HG03139 (cell line): Measurements from ENCODE around the gene PCDHGA8.
"Not testable (repeated sequence)": the region's sequence is repeated elsewhere in the genome, so short reads cannot be mapped to it uniquely, and the experiment has no call there.

Experiments
- ATAC-seq: cut with Tn5 transposase; IDR thresholded peaks from one replicate; pipeline ENCODE4 v1.9.1; 2021; ENCODE audit not compliant: unreplicated experiment

Gene PCDHGA8

DNA sequence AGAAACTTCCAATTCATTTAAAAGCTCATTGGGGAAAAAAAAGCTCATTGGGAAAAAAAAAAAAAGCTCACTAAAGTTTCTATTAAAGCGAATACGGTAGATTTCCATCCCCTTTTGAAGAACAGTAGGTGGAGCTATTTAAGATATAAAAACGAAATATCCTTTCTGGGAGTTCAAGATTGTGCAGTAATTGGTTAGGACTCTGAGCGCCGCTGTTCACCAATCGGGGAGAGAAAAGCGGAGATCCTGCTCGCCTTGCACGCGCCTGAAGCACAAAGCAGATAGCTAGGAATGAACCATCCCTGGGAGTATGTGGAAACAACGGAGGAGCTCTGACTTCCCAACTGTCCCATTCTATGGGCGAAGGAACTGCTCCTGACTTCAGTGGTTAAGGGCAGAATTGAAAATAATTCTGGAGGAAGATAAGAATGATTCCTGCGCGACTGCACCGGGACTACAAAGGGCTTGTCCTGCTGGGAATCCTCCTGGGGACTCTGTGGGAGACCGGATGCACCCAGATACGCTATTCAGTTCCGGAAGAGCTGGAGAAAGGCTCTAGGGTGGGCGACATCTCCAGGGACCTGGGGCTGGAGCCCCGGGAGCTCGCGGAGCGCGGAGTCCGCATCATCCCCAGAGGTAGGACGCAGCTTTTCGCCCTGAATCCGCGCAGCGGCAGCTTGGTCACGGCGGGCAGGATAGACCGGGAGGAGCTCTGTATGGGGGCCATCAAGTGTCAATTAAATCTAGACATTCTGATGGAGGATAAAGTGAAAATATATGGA, 38.1 kb downstream of the PCDHGA8 start, which contains the start of gene PCDHGA12:
PCDHGA12 (plus strand) TSS at position 176 of the 782 bp plus-strand sequence; CDS start at position 429, 253 bp downstream.
- peak; percentile 89 for ATAC-seq

DNA sequence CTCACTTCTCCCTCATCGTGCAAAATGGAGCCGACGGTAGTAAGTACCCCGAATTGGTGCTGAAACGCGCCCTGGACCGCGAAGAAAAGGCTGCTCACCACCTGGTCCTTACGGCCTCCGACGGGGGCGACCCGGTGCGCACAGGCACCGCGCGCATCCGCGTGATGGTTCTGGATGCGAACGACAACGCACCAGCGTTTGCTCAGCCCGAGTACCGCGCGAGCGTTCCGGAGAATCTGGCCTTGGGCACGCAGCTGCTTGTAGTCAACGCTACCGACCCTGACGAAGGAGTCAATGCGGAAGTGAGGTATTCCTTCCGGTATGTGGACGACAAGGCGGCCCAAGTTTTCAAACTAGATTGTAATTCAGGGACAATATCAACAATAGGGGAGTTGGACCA, 38.9 kb downstream of the PCDHGA8 start:
- no peak for ATAC-seq

DNA sequence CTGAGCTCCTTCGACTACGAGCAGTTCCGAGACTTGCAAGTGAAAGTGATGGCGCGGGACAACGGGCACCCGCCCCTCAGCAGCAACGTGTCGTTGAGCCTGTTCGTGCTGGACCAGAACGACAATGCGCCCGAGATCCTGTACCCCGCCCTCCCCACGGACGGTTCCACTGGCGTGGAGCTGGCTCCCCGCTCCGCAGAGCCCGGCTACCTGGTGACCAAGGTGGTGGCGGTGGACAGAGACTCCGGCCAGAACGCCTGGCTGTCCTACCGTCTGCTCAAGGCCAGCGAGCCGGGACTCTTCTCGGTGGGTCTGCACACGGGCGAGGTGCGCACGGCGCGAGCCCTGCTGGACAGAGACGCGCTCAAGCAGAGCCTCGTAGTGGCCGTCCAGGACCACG, 39.9 kb downstream of the PCDHGA8 start:
- ATAC-seq = not testable (repeated sequence)

DNA sequence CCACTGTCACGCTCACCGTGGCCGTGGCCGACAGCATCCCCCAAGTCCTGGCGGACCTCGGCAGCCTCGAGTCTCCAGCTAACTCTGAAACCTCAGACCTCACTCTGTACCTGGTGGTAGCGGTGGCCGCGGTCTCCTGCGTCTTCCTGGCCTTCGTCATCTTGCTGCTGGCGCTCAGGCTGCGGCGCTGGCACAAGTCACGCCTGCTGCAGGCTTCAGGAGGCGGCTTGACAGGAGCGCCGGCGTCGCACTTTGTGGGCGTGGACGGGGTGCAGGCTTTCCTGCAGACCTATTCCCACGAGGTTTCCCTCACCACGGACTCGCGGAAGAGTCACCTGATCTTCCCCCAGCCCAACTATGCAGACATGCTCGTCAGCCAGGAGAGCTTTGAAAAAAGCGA, 40.3 kb downstream of the PCDHGA8 start:
- ATAC-seq = not testable (repeated sequence)

DNA sequence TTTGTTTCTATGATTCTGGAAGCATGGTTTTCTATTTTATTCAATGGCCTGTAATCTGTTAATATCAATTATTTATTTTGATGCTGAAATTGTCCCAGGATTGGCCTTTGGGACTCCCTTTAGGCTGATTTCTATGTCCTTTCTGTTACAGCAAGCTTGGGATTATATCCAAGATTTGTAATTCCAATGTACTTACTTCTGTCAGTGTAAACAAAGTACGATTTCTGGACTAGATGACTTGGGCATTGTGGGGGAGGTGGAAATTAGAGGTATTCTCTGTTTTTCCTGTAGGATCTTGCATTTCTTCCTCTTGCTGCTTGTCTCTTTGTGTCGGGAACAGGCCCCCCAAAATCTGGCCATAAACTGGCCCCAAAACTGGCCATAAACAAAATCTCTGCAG, 41.6 kb downstream of the PCDHGA8 start:
- ATAC-seq = no peak

DNA sequence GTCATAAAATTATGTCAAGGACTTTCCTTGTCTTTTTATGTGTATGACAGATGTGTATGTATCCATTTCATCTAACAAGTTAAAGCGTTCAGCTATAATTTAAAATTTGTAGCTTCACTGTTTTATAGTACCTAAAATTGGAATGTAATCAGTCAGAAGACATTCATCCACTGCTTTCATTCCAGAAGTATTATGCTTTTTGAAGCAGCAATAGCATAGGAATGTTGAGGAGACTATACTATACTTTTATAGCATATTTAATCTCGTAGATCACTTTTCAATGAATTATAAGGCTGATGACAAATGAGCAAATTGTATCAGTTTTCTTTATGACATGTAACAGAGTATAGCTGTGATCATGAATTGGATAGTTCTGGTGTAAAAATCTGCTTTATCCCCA, 44.8 kb downstream of the PCDHGA8 start:
- no peak for ATAC-seq

DNA sequence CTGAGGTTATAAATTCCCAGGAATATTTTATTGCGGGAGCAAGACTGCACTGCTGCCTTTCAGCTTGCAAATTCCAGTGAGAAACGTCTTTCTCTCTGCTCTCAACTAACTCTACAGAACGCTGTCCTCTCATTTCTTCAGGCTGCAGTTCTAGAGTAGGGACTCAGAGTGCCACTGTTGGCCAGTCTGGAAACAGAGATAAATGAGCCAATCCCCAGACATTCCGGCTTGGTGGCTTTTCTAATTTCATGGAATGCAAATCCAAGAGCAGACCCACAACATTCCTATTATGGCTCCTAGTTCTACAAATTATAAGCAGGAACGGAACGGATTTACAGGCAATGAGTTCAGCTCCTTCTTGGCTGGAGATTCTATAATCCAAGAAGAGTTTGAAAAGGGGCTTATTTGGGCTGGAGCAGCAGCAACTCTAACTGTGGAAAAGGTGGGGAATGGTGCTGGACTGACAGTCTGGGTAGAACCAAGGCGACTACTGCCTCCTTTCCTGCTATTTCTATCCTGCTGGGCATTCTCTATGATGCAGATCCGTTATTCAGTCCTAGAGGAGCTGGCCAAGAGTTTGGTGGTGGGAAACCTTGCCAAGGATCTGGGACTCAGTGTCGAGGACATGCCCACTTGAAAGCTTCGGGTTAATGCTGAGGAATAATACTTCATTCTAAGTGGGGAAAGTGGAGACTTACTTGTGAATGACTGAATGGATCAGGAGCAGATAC, 47.1 kb downstream of the PCDHGA8 start:
- ATAC-seq = no peak

DNA sequence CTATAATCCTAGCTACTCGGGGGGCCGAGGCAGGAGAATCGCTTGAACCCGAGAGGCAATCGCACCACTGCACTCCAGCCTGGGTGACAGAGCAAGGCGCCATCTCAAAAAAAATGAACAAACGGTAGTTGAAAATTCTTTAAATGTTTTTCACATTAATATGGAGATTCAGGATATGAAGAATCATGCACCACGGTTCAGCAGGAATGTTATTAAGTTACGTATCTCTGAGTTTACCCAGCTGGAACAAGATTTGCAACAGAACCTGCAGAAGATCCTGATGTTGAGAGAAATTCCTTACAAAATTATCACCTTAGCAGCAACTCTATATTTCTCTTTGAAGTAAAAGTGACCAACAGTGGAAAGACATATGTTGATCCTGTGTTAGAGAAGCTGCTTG, 47.9 kb downstream of the PCDHGA8 start:
- no peak for ATAC-seq

DNA sequence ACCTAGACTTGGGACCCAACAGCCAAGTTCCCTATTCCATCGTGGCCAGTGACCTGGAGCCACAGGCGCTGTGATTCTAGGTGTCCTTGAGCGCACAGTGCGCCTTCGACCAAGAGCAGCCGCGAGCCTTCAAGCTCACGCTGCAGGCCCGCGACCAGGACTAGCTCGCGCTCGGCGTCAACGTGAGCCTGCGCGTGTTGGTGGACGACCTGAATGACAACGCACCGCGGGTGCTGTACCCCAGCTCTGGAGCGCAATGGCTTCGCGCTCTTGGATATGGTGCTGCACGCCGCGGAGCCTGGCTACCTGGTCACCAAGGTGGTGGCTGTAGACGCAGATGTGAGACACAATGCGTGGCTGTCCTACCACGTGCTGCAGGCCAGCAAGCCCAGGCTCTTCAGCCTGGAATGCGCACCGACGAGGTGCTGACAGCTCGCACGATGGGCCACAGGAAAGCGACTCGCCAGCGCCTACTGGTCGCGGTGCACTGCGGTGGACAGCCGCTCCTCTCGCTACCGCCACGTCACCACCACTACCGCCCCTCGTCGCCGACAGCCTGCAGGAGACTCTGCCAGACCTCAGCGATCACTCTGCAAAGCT, 49.2 kb downstream of the PCDHGA8 start:
- no peak for ATAC-seq
